ENCODE results near the gene HGFAC. TPM values are rescaled to one million over a fixed set of nuclear protein-coding genes. Genes with fewer than 3 reads are reported as not detected.

Gene HGFAC
- total RNA-seq, 1 experiment from 2014 or later = 0.28 TPM

DNA sequence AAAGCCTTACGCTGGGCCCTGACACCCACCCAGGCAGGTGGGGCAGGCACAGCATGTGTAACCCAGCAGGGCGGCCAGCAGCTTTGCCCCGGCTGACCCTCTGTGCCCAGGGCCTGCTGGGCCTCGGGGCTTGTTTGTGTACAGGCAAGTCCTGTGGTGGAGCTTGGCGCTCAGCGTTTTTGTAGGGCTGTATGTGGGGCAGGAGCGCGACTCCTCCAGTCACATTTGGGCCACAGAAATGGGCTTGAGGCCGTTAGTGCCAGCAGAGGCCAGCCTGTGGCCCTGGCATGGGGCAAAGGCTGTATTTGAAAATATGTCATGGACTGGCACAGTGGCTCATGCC, 14.7 kb upstream of the HGFAC start:
- no TSS peak for BruUV-seq (replicated peaks)
- CTCF ChIA-PET = interaction anchor here (0.6 to 1.9 kb wide), 4 partner anchors 9 to 81 kb away, joined by 3 to 6 read pairs (median 4); no protein-coding TSS in a partner anchor
- POLR2A ChIA-PET = interaction anchor here (1.2 kb wide), 1 partner anchor 10 kb away, joined by 6 read pairs; no protein-coding TSS in a partner anchor
- Mint-ChIP-seq H3K9me3 (ENCODE audit: unreplicated experiment) (no peaks in the 10 kb centered on the region), H3K4me3 (ENCODE audit: unreplicated experiment) (no peak overlapping the region), H3K4me1 (ENCODE audit: insufficient read depth, unreplicated experiment) (no peaks in the 10 kb centered on the region), H3K27ac (ENCODE audit: low read depth, unreplicated experiment) (no peak overlapping the region), H3K27me3 (ENCODE audit: insufficient read depth, unreplicated experiment) (no peaks in the 10 kb centered on the region), H3K36me3 (ENCODE audit: insufficient read depth, unreplicated experiment) (peaks cover 33% of the 10 kb centered on the region)
- DNase-seq (ENCODE audit: unreplicated experiment) = no peak
- TF ChIP-seq, protein P1, sequence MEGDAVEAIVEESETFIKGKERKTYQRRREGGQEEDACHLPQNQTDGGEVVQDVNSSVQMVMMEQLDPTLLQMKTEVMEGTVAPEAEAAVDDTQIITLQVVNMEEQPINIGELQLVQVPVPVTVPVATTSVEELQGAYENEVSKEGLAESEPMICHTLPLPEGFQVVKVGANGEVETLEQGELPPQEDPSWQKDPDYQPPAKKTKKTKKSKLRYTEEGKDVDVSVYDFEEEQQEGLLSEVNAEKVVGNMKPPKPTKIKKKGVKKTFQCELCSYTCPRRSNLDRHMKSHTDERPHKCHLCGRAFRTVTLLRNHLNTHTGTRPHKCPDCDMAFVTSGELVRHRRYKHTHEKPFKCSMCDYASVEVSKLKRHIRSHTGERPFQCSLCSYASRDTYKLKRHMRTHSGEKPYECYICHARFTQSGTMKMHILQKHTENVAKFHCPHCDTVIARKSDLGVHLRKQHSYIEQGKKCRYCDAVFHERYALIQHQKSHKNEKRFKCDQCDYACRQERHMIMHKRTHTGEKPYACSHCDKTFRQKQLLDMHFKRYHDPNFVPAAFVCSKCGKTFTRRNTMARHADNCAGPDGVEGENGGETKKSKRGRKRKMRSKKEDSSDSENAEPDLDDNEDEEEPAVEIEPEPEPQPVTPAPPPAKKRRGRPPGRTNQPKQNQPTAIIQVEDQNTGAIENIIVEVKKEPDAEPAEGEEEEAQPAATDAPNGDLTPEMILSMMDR (IDR thresholded peaks at IDR 0.05; ENCODE audit: unreplicated experiment) = no peak
- intact Hi-C loops (cut with micrococcal nuclease) = no loop called here

DNA sequence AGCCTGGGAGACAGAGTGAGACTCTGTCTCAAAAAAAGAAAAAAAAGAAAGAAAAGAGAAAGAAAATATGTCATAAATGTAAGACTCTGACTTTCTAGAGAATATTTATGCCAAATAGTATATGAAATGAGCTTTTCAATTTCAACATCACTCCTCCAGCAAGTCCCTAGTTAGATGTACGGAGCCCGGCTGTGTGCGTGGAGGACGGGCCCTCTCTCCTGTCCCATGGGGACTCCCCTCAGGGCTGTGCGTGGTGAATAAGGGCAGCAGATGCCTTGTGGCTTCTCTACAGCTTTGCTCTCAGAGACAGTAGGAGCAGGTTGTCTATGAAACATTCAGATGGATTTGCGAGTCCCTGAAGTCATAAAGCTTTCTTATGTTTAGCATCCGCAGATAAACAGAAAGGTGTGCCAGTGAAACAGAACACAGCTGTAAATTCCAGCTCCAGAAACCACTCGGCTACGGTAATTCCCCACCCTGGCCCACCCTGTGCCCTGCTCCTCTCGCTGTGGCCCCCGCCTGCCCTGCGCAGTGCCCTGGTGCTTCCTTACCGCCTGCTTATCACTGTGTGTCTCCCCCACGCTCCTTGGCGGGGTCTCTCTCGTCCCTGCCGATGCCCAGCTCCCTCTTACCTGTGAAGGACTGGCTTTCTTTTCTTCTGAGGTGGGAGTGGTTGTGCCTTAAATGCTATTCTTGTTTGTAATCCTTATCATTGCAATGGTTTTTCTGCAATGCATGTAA, 13.9 kb upstream of the HGFAC start:
- no peak overlapping the region for H3K27ac Mint-ChIP-seq (ENCODE audit: low read depth, unreplicated experiment)
- BruUV-seq (replicated peaks) = no TSS peak
- POLR2A ChIA-PET = no interaction called here
- H3K9me3 Mint-ChIP-seq (ENCODE audit: unreplicated experiment) = no peaks in the 10 kb centered on the region
- TF ChIP-seq, protein P1 (IDR thresholded peaks at IDR 0.05; ENCODE audit: unreplicated experiment) = no peak
- H3K4me1 Mint-ChIP-seq (ENCODE audit: insufficient read depth, unreplicated experiment) = no peaks in the 10 kb centered on the region
- H3K36me3 Mint-ChIP-seq (ENCODE audit: insufficient read depth, unreplicated experiment) = peaks cover 33% of the 10 kb centered on the region
- CTCF ChIA-PET = interaction anchor here (1.3 to 1.9 kb wide), 3 partner anchors 10 to 82 kb away, joined by 4 to 6 read pairs (median 4); no protein-coding TSS in a partner anchor
- H3K27me3 Mint-ChIP-seq (ENCODE audit: insufficient read depth, unreplicated experiment) = no peaks in the 10 kb centered on the region
- no peak overlapping the region for H3K4me3 Mint-ChIP-seq (ENCODE audit: unreplicated experiment)
- DNase-seq (ENCODE audit: unreplicated experiment) = no peak
- intact Hi-C loops (cut with micrococcal nuclease) = no loop called here

DNA sequence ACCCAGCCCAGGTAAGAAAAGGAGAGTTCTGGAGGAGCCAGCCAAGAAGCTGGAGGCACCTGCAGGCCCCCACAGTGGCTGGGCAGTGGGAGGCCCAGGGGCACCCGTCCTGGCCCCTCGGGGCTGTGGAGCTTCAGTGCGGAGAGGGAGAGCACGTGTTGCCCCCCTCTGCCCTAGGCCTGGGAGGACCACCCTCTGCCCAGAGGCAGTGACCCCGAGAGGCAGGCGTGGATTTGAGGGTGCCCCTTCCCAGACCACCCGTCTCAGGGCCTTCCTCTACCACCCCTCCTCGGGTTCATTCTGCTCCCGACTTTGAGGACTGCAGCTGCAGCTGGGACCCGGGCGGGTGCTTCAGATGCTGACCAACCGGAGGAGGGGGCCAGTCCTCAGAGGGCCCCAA, 12.1 kb upstream of the HGFAC start:
- H3K9me3 Mint-ChIP-seq (ENCODE audit: unreplicated experiment) = no peaks in the 10 kb centered on the region
- H3K27ac Mint-ChIP-seq (ENCODE audit: low read depth, unreplicated experiment) = no peak overlapping the region
- H3K36me3 Mint-ChIP-seq (ENCODE audit: insufficient read depth, unreplicated experiment) = peaks cover 20% of the 10 kb centered on the region
- no peaks in the 10 kb centered on the region for H3K4me1 Mint-ChIP-seq (ENCODE audit: insufficient read depth, unreplicated experiment)
- no peak for DNase-seq (ENCODE audit: unreplicated experiment)
- TF ChIP-seq, protein P1 (IDR thresholded peaks at IDR 0.05; ENCODE audit: unreplicated experiment) = no peak
- no peak overlapping the region for H3K4me3 Mint-ChIP-seq (ENCODE audit: unreplicated experiment)
- H3K27me3 Mint-ChIP-seq (ENCODE audit: insufficient read depth, unreplicated experiment) = no peaks in the 10 kb centered on the region
- ChIA-PET CTCF (no interaction called here), POLR2A (no interaction called here)
- intact Hi-C loops (cut with micrococcal nuclease) = no loop called here
- no TSS peak for BruUV-seq (replicated peaks)

DNA sequence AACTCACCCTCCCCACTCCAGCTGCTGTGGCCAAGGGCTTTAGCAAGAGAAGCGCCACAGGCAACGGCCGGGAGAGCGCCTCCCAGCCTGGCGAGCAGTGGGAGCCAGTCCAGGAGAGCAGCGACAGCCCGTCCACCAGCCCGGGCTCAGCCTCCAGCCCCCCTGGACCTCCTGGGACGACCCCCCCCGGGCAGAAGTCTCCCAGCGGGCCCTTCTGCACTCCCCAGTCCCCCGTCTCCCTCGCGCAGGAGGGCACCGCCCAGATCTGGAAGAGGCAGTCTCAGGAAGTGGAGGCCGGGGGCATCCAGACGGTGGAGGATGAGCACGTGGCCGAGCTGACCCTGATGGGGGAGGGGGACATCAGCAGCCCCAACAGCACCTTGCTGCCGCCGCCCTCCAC, 11.2 kb upstream of the HGFAC start:
- DNase-seq (ENCODE audit: unreplicated experiment) = no peak
- ChIA-PET POLR2A (no interaction called here), CTCF (interaction anchor here (0.6 kb wide), 1 partner anchor 8 kb away, joined by 3 read pairs; no protein-coding TSS in a partner anchor)
- Mint-ChIP-seq H3K4me3 (ENCODE audit: unreplicated experiment) (no peak overlapping the region), H3K27ac (ENCODE audit: low read depth, unreplicated experiment) (no peak overlapping the region), H3K36me3 (ENCODE audit: insufficient read depth, unreplicated experiment) (peaks cover 15% of the 10 kb centered on the region), H3K4me1 (ENCODE audit: insufficient read depth, unreplicated experiment) (no peaks in the 10 kb centered on the region), H3K9me3 (ENCODE audit: unreplicated experiment) (no peaks in the 10 kb centered on the region), H3K27me3 (ENCODE audit: insufficient read depth, unreplicated experiment) (no peaks in the 10 kb centered on the region)
- BruUV-seq (replicated peaks) = no TSS peak
- intact Hi-C loops (cut with micrococcal nuclease) = no loop called here
- TF ChIP-seq, protein P1 (IDR thresholded peaks at IDR 0.05; ENCODE audit: unreplicated experiment) = no peak

Measured in MCF 10A (cell line).